PC-9 (cell line): Measurements from ENCODE around the gene GRHPR. TPM values are rescaled to one million over a fixed set of nuclear protein-coding genes. Genes with fewer than 3 reads are reported as not detected.

Experiments
- BruUV-seq: library from RNA; stranded (reverse); fragments of 400-500 nt; replicated peaks from 2 replicates; lab custom pipeline; 2021; lab: Mats Ljungman, UMichigan
- CTCF ChIA-PET: fragments of 300-600 bp; sonication (Branson Sonifier 250); formaldehyde crosslinking; loops from one replicate; lab custom pipeline; 2022; ENCODE audit warnings: antibody characterized with exemption; lab: Charles Lee
- POLR2A ChIA-PET: fragments of 300-600 bp; sonication (Branson Sonifier 250); formaldehyde crosslinking; loops from one replicate; lab custom pipeline; 2022; ENCODE audit warnings: antibody characterized with exemption; ENCODE audit not compliant: unreplicated experiment; lab: Charles Lee
- DNase-seq, 2 experiments: peaks; one replicate each; pipeline versions ENCODE4 v3.0.0 to v3.0.0-alpha.2; 2015 to 2022; ENCODE audit warnings: mixed read lengths in 1 of 2
- H2AFZ ChIP-seq: fragments of 200-600 bp; sonication (generic); 2 replicates; pipeline ENCODE4 v1.8.1; 2017; ENCODE audit warnings: antibody characterized with exemption
- H3F3A ChIP-seq: fragments of 200-600 bp; sonication (generic); 2 replicates; pipeline ENCODE4 v1.8.1; 2017; ENCODE audit warnings: antibody characterized with exemption, mild to moderate bottlenecking, low read depth; ENCODE audit not compliant: insufficient read depth
- H3K27ac ChIP-seq: fragments of 200-600 bp; sonication (generic); 2 replicates; pipeline ENCODE4 v1.6.1; 2016; ENCODE audit warnings: mixed run types
- H3K27me3 ChIP-seq: fragments of 200-600 bp; sonication (generic); 2 replicates; pipeline ENCODE4 v1.6.1; 2016; ENCODE audit warnings: low read depth, mixed run types; ENCODE audit not compliant: insufficient read depth
- H3K36me3 ChIP-seq: fragments of 200-600 bp; sonication (generic); 2 replicates; pipeline ENCODE4 v1.6.1; 2016; ENCODE audit warnings: low read depth, mixed run types
- H3K4me1 ChIP-seq: fragments of 200-600 bp; sonication (generic); replicated peaks from 2 replicates; pipeline ENCODE4 v1.6.1; 2016; ENCODE audit warnings: mixed run types; ENCODE audit not compliant: insufficient read depth
- H3K4me2 ChIP-seq: fragments of 200-600 bp; sonication (generic); 2 replicates; pipeline ENCODE4 v1.6.1; 2017; ENCODE audit warnings: mixed run types
- H3K4me3 ChIP-seq: fragments of 200-600 bp; sonication (generic); 2 replicates; pipeline ENCODE4 v1.6.1; 2016; ENCODE audit warnings: mixed run types
- H3K79me2 ChIP-seq: fragments of 200-600 bp; sonication (generic); 2 replicates; pipeline ENCODE4 v1.6.1; 2017; ENCODE audit warnings: low read depth, mixed run types
- H3K9me2 ChIP-seq: fragments of 200-600 bp; sonication (generic); 2 replicates; pipeline ENCODE4 v1.8.1; 2017; ENCODE audit warnings: mild to moderate bottlenecking; ENCODE audit not compliant: insufficient read depth
- H3K9me3 ChIP-seq: fragments of 200-600 bp; sonication (generic); 2 replicates; pipeline ENCODE4 v1.8.1; 2016; ENCODE audit warnings: low read depth; ENCODE audit not compliant: insufficient read depth
- H4K20me1 ChIP-seq: fragments of 200-600 bp; sonication (generic); 2 replicates; pipeline ENCODE4 v1.8.1; 2017; ENCODE audit not compliant: insufficient read depth
- EZH2 ChIP-seq: fragments of 200-600 bp; sonication (generic); IDR thresholded peaks from 2 replicates; pipeline ENCODE4 v1.8.0; 2017; ENCODE audit warnings: antibody characterized with exemption, low read depth
- intact Hi-C: fragments of 100-400 bp; cut with micrococcal nuclease; formaldehyde crosslinking; loops from one replicate; pipeline ENCODE4 v1.10.0; 2022; ENCODE audit not compliant: unreplicated experiment
- total RNA-seq: library from RNA; stranded (reverse); gene quantifications from 2 replicates; pipeline ENCODE4 v1.2.3, GENCODE V29; 2021
- TF ChIP-seq, protein P1 (sequence below): fragments of 200-600 bp; sonication (generic); conservative IDR thresholded peaks from 2 replicates; pipeline ENCODE4 v1.6.1; 2017; ENCODE audit warnings: mixed run types, antibody characterized with exemption, mild to moderate bottlenecking, moderate library complexity

GRHPR gene
- total RNA-seq, 1 experiment from 2014 or later = 77.2 TPM

- H3K4me1 ChIP-seq = peaks cover 38% of the 10 kb centered on the region
- H3K4me3 ChIP-seq = no peak overlapping the region
- no peaks in the 10 kb centered on the region for H3K79me2 ChIP-seq
- H4K20me1 ChIP-seq = no peaks in the 10 kb centered on the region
- H3K27ac ChIP-seq = peak overlapping the region; percentile 74
- CTCF ChIA-PET = no interaction called here
- H3K36me3 ChIP-seq = no peaks in the 10 kb centered on the region
- intact Hi-C loops = loop anchor here (1.0 kb wide), 1 partner anchor 8 kb away; no protein-coding TSS in a partner anchor
- no peaks in the 10 kb centered on the region for H3K27me3 ChIP-seq
- no peaks in the 10 kb centered on the region for H3K9me3 ChIP-seq
- H2AFZ ChIP-seq = peak overlapping the region; percentile 31; the same call in 1 of the 2 replicates
- H3K9me2 ChIP-seq = no peaks in the 10 kb centered on the region
- no peak for DNase-seq
- TF ChIP-seq, protein P1, sequence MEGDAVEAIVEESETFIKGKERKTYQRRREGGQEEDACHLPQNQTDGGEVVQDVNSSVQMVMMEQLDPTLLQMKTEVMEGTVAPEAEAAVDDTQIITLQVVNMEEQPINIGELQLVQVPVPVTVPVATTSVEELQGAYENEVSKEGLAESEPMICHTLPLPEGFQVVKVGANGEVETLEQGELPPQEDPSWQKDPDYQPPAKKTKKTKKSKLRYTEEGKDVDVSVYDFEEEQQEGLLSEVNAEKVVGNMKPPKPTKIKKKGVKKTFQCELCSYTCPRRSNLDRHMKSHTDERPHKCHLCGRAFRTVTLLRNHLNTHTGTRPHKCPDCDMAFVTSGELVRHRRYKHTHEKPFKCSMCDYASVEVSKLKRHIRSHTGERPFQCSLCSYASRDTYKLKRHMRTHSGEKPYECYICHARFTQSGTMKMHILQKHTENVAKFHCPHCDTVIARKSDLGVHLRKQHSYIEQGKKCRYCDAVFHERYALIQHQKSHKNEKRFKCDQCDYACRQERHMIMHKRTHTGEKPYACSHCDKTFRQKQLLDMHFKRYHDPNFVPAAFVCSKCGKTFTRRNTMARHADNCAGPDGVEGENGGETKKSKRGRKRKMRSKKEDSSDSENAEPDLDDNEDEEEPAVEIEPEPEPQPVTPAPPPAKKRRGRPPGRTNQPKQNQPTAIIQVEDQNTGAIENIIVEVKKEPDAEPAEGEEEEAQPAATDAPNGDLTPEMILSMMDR = no peak
- no peak for TF ChIP-seq EZH2
- H3F3A ChIP-seq = peaks cover 14% of the 10 kb centered on the region; the same call in 1 of the 2 replicates
- 0 out of 2 replicates have a peak overlapping the region, but pooled peaks have one; percentile 53 for H3K4me2 ChIP-seq
- BruUV-seq = no TSS peak
- POLR2A ChIA-PET = no interaction called here
These were observed 17.9 kb upstream of the GRHPR start for GRCh38 chr9:37404590-37404989.

- Histone ChIP-seq H2AFZ (no peak overlapping the region), H3K27ac (no peak overlapping the region), H3K79me2 (no peaks in the 10 kb centered on the region), H3K27me3 (no peaks in the 10 kb centered on the region), H3K9me2 (no peaks in the 10 kb centered on the region), H3K4me1 (peaks cover 46% of the 10 kb centered on the region), H3K4me3 (no peak overlapping the region), H4K20me1 (no peaks in the 10 kb centered on the region), H3F3A (peaks cover 14% of the 10 kb centered on the region; the same call in 1 of the 2 replicates), H3K9me3 (no peaks in the 10 kb centered on the region), H3K36me3 (no peaks in the 10 kb centered on the region), H3K4me2 (no peak overlapping the region)
- TF ChIP-seq, protein P1 = no peak
- no peak for TF ChIP-seq EZH2
- ChIA-PET CTCF (interaction anchor here (0.6 kb wide), 1 partner anchor 164 kb away, joined by 17 read pairs; no protein-coding TSS in a partner anchor), POLR2A (no interaction called here)
- BruUV-seq = no TSS peak
- intact Hi-C loops = no loop called here
- no peak for DNase-seq
These were observed 17.1 kb upstream of the GRHPR start for GRCh38 chr9:37405350-37405749.

DNA sequence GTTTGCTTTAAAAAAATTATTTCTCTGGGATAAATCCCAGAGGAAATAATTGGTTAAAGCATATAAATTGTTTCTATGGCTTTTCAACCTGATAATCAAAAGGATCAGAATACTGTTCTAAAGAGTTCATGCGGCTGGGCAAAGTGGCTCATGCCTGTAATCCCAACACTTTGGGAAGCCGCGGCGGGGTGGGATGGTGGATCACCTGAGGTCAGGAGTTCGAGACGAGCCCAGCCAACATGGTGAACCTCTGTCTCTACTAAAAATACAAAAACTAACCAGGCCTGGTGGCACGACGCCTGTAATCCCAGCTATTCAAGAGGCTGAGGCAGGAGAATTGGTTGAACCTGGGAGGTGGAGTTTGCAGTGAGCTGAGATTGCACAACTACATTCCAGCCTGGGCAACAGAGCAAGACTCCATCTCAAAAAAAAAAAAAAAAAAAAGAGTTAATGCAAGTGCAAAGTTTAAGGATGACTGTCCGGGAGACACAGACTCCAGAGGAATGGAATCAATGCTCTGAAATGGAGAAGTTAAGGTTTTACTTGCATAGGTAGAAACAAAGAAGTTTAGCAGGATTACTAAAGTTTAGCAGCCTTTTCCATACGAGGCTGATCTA lies 16.6 kb upstream of the GRHPR start:
- no peak overlapping the region for H2AFZ ChIP-seq
- TF ChIP-seq, protein P1 = no peak
- no peak for TF ChIP-seq EZH2
- H3K79me2 ChIP-seq = no peaks in the 10 kb centered on the region
- H3K36me3 ChIP-seq = no peaks in the 10 kb centered on the region
- no peaks in the 10 kb centered on the region for H3K9me2 ChIP-seq
- H3K9me3 ChIP-seq = no peaks in the 10 kb centered on the region
- no peaks in the 10 kb centered on the region for H3K27me3 ChIP-seq
- H3K4me2 ChIP-seq = 0 out of 2 replicates have a peak overlapping the region, but pooled peaks have one; percentile 3
- no peak overlapping the region for H3K4me3 ChIP-seq
- no TSS peak for BruUV-seq
- no peak for DNase-seq
- ChIA-PET POLR2A (no interaction called here), CTCF (interaction anchor here (0.6 kb wide), 1 partner anchor 163 kb away, joined by 17 read pairs; no protein-coding TSS in a partner anchor)
- intact Hi-C loops = no loop called here
- peaks cover 51% of the 10 kb centered on the region for H3K4me1 ChIP-seq
- peaks cover 14% of the 10 kb centered on the region; the same call in 1 of the 2 replicates for H3F3A ChIP-seq
- H3K27ac ChIP-seq = 0 out of 2 replicates have a peak overlapping the region, but pooled peaks have one; percentile 23
- no peaks in the 10 kb centered on the region for H4K20me1 ChIP-seq
